Activated CD4-positive, alpha-beta memory T cell treated with anti-CD3 and anti-CD28 coated beads, Interleukin-2, amount 10 ng/mL, durations not matched to agents 7 days and 5 days (primary cell): ENCODE measurements around the gene NEXN. TPM values are rescaled to one million over a fixed set of nuclear protein-coding genes. Genes with fewer than 3 reads are reported as not detected.
"Not testable (repeated sequence)": the region's sequence is repeated elsewhere in the genome, so short reads cannot be mapped to it uniquely, and the experiment has no call there.

Experiments used
- CTCF ChIA-PET: fragments of 350-600 bp; sonication (Branson Sonifier 250); formaldehyde crosslinking; loops from one replicate; lab custom pipeline; 2021; ENCODE audit warnings: antibody characterized with exemption, inconsistent platforms; lab: Charles Lee
- POLR2A ChIA-PET: fragments of 350-600 bp; sonication (Branson Sonifier 250); formaldehyde crosslinking; loops from one replicate; lab custom pipeline; 2021; ENCODE audit warnings: antibody characterized with exemption; lab: Charles Lee
- DNase-seq: peaks from one replicate; pipeline ENCODE4 v3.0.0-alpha.2; 2020
- H3K27ac Mint-ChIP-seq: one replicate; pipeline ENCODE4 v1.8.0; 2021; ENCODE audit warnings: mild to moderate bottlenecking, mixed read lengths
- H3K27me3 Mint-ChIP-seq: one replicate; pipeline ENCODE4 v1.8.0; 2021; ENCODE audit warnings: mixed read lengths
- H3K36me3 Mint-ChIP-seq: one replicate; pipeline ENCODE4 v1.8.0; 2021; ENCODE audit warnings: low read depth, mixed read lengths
- H3K4me1 Mint-ChIP-seq: one replicate; pipeline ENCODE4 v1.8.0; 2021; ENCODE audit warnings: mixed read lengths
- H3K4me3 Mint-ChIP-seq: one replicate; pipeline ENCODE4 v1.8.0; 2021; ENCODE audit warnings: mild to moderate bottlenecking, mixed read lengths
- H3K9me3 Mint-ChIP-seq: one replicate; pipeline ENCODE4 v1.8.0; 2021; ENCODE audit warnings: mixed read lengths
- total RNA-seq, 2 experiments: library from RNA; stranded (reverse); gene quantifications; one replicate each; pipeline ENCODE4 v1.2.3, GENCODE V29; 2021

The NEXN gene
- total RNA-seq, 2 experiments from 2014 or later, result 0.95 to 1.1 TPM

DNA sequence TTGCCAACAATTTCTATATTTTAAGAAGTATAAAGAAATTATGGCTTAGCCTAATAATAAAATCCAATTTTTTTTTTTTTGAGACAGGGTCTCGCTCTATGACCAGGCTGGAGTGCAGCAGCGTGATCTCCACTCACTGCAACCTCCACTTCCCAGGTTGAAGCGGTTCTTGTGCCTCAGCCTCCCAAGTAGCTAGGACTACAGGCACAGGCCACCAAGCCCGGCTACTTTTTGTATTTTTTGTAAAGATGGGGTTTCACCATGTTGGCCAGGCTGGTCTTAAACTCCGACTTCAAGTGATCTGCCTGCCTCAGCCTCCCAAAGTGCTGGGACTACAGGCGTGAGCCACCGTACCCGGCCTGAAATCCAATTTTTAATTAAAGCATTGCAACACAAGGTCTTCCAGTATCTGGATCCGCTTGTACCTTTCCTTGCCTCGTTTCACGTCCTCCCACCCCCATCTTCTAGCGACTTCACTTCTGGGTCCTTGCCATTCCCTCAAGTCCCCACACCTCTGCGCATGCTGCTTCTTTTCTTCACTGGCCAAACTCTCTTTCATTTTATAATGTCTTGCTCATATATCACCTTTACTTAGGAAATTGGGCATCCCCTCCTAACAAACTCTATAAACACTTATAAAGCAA lies 88.1 kb downstream of the NEXN start:
- DNase-seq, result peak; percentile 18
- ChIA-PET CTCF (interaction anchor here (1.9 to 2.4 kb wide), 2 partner anchors 9 to 138 kb away, joined by 9 to 15 read pairs; no protein-coding TSS in a partner anchor), POLR2A (interaction anchor here (0.6 to 20.5 kb wide), 17 partner anchors 8 to 294 kb away, joined by 3 to 671 read pairs (median 5); partner anchors contain the start of genes DNAJB4 and ZZZ3)
- Mint-ChIP-seq H3K27ac (no peak overlapping the region), H3K9me3 (no peaks in the 10 kb centered on the region), H3K27me3 (no peaks in the 10 kb centered on the region), H3K36me3 (peaks cover 44% of the 10 kb centered on the region), H3K4me1 (peaks cover 47% of the 10 kb centered on the region), H3K4me3 (no peak overlapping the region)

DNA sequence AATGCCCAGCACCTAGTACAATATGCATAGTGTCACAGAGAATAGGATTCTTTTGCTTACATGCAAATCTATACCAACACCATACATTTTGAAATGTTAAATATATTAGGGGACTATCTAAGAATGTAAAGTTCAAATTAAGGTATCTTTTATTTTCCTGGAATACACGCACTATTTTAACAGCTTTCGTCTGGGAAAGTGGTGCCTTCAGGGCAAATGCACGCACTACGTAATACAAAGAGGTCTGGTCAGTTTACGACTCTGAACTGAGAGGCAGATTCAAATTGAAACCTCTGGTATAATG lies 89.5 kb downstream of the NEXN start:
- H3K4me1 Mint-ChIP-seq, result peaks cover 45% of the 10 kb centered on the region
- no peaks in the 10 kb centered on the region for H3K9me3 Mint-ChIP-seq
- no peak for DNase-seq
- H3K27ac Mint-ChIP-seq, result no peak overlapping the region
- ChIA-PET CTCF (interaction anchor here (1.0 to 2.4 kb wide), 6 partner anchors 10 to 672 kb away, joined by 3 to 27 read pairs (median 6); partner anchors contain the start of genes DNAJB4 and IFI44), POLR2A (interaction anchor here (1.1 to 20.5 kb wide), 19 partner anchors 7 to 673 kb away, joined by 3 to 671 read pairs (median 7); partner anchors contain the start of genes DNAJB4, IFI44, IFI44L and MIGA1)
- no peaks in the 10 kb centered on the region for H3K27me3 Mint-ChIP-seq
- H3K36me3 Mint-ChIP-seq, result peaks cover 42% of the 10 kb centered on the region
- H3K4me3 Mint-ChIP-seq, result no peak overlapping the region

- peaks cover 45% of the 10 kb centered on the region for H3K4me1 Mint-ChIP-seq
- ChIA-PET CTCF (interaction anchor here (0.7 to 2.4 kb wide), 11 partner anchors 10 to 671 kb away, joined by 3 to 27 read pairs (median 3); partner anchors contain the start of genes DNAJB4, IFI44 and IFI44L), POLR2A (interaction anchor here (0.8 to 20.5 kb wide), 25 partner anchors 8 to 673 kb away, joined by 3 to 671 read pairs (median 6); partner anchors contain the start of genes DNAJB4, IFI44, IFI44L and MIGA1)
- H3K4me3 Mint-ChIP-seq, result no peak overlapping the region
- no peaks in the 10 kb centered on the region for H3K27me3 Mint-ChIP-seq
- H3K9me3 Mint-ChIP-seq, result no peaks in the 10 kb centered on the region
- H3K36me3 Mint-ChIP-seq, result peaks cover 41% of the 10 kb centered on the region
- H3K27ac Mint-ChIP-seq, result no peak overlapping the region
- peak; percentile 84 for DNase-seq
Observed at GRCh38 chr1:77978293-77978968, 90.0 kb downstream of the NEXN start.

- CTCF ChIA-PET, result interaction anchor here (0.7 to 2.4 kb wide), 13 partner anchors 11 to 670 kb away, joined by 3 to 27 read pairs (median 4); partner anchors contain the start of genes DNAJB4, IFI44 and IFI44L
- POLR2A ChIA-PET, result interaction anchor here (0.8 to 20.5 kb wide), 26 partner anchors 8 to 672 kb away, joined by 3 to 671 read pairs (median 5); partner anchors contain the start of genes DNAJB4, IFI44, IFI44L and MIGA1
- Mint-ChIP-seq H3K27me3 (no peaks in the 10 kb centered on the region), H3K36me3 (peaks cover 42% of the 10 kb centered on the region), H3K4me3 (no peak within 1 kb of the TSS), H3K9me3 (no peaks in the 10 kb centered on the region), H3K27ac (no peak within 1 kb of the TSS), H3K4me1 (peaks cover 43% of the 10 kb centered on the region)
- DNase-seq, result peak; percentile 97
Observed at GRCh38 chr1:77978969-77979876, 90.8 kb downstream of the NEXN start, which contains the start of gene FUBP1. Gene FUBP1, minus strand, starts transcription at chr1:77979072. Its CDS starts 68 bp downstream, at chr1:77979004.

- POLR2A ChIA-PET, result interaction anchor here (20.5 kb wide), 1 partner anchor 18 kb away, joined by 671 read pairs; the partner anchor contains the start of gene DNAJB4
Observed at GRCh38 chr1:77983352-77983996, 95.0 kb downstream of the NEXN start.

GRCh38 chr1:77983997-77984355 lies 95.6 kb downstream of the NEXN start:
- Mint-ChIP-seq H3K4me1 (peaks cover 29% of the 10 kb centered on the region), H3K27ac (no peak overlapping the region), H3K27me3 (no peaks in the 10 kb centered on the region), H3K9me3 (no peaks in the 10 kb centered on the region), H3K4me3 (no peak overlapping the region), H3K36me3 (peaks cover 37% of the 10 kb centered on the region)
- DNase-seq, result no peak
- CTCF ChIA-PET, result no interaction called here
- POLR2A ChIA-PET, result interaction anchor here (20.5 kb wide), 1 partner anchor 17 kb away, joined by 671 read pairs; the partner anchor contains the start of gene DNAJB4

More at GRCh38 chr1:77983352-77983996, 95.0 kb downstream of the NEXN start:
- H3K9me3 Mint-ChIP-seq, DNase-seq, H3K27me3 Mint-ChIP-seq, CTCF ChIA-PET, H3K4me3 Mint-ChIP-seq, H3K27ac Mint-ChIP-seq: not testable (repeated sequence)
- peaks cover 28% of the 10 kb centered on the region for H3K4me1 Mint-ChIP-seq
- H3K36me3 Mint-ChIP-seq, result peaks cover 36% of the 10 kb centered on the region

DNA sequence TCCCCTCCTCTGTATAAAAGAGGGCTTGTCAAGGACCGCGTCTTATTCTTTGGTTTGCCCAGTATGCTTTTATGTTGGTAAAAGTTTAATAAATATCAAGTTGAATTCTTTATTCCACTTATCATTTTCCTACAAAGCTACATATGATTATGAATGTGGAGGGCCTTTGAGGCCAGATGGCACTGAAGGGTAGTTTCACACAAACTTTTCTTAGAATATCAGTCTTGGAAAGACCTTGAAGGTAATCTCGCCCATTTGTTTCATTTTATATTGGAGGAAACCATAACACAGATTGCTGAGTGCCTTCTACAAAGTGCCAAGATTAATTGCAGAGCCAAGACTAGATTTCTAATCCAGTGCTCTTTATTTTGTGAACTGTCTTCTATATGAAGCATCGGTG lies 96.2 kb downstream of the NEXN start:
- Mint-ChIP-seq H3K4me3 (no peak overlapping the region), H3K9me3 (no peaks in the 10 kb centered on the region), H3K27ac (no peak overlapping the region), H3K36me3 (peaks cover 39% of the 10 kb centered on the region), H3K27me3 (no peaks in the 10 kb centered on the region), H3K4me1 (peaks cover 31% of the 10 kb centered on the region)
- POLR2A ChIA-PET, result interaction anchor here (20.5 kb wide), 1 partner anchor 16 kb away, joined by 671 read pairs; the partner anchor contains the start of gene DNAJB4
- DNase-seq, result no peak
- CTCF ChIA-PET, result no interaction called here

GRCh38 chr1:77986810-77987209 lies 98.4 kb downstream of the NEXN start:
- Mint-ChIP-seq H3K27me3 (no peaks in the 10 kb centered on the region), H3K4me3 (no peak overlapping the region), H3K4me1 (peaks cover 30% of the 10 kb centered on the region), H3K36me3 (peaks cover 44% of the 10 kb centered on the region), H3K9me3 (no peaks in the 10 kb centered on the region), H3K27ac (no peak overlapping the region)
- CTCF ChIA-PET, result no interaction called here
- POLR2A ChIA-PET, result interaction anchor here (20.5 kb wide), 1 partner anchor 14 kb away, joined by 671 read pairs; the partner anchor contains the start of gene DNAJB4
- no peak for DNase-seq

- Mint-ChIP-seq H3K4me3 (no peak overlapping the region), H3K36me3 (peaks cover 45% of the 10 kb centered on the region), H3K4me1 (peaks cover 26% of the 10 kb centered on the region), H3K27me3 (no peaks in the 10 kb centered on the region), H3K9me3 (no peaks in the 10 kb centered on the region), H3K27ac (no peak overlapping the region)
- DNase-seq, result no peak
- ChIA-PET POLR2A (interaction anchor here (1.5 to 20.5 kb wide), 4 partner anchors 9 to 15 kb away, joined by 3 to 671 read pairs (median 16); partner anchors contain the start of genes DNAJB4 and FUBP1), CTCF (no interaction called here)
Observed at GRCh38 chr1:77987919-77988318, 99.5 kb downstream of the NEXN start.

- H3K27me3 Mint-ChIP-seq, result no peaks in the 10 kb centered on the region
- no peak for DNase-seq
- H3K4me1 Mint-ChIP-seq, result peaks cover 21% of the 10 kb centered on the region
- CTCF ChIA-PET, result interaction anchor here (2.4 kb wide), 1 partner anchor 15 kb away, joined by 7 read pairs; the partner anchor contains the start of gene DNAJB4
- no peaks in the 10 kb centered on the region for H3K9me3 Mint-ChIP-seq
- no peak overlapping the region for H3K27ac Mint-ChIP-seq
- POLR2A ChIA-PET, result interaction anchor here (1.9 to 20.5 kb wide), 3 partner anchors 11 to 14 kb away, joined by 7 to 671 read pairs (median 26); partner anchors contain the start of genes DNAJB4 and FUBP1
- peaks cover 41% of the 10 kb centered on the region for H3K36me3 Mint-ChIP-seq
- no peak overlapping the region for H3K4me3 Mint-ChIP-seq
Observed at GRCh38 chr1:77989744-77990143, 101.3 kb downstream of the NEXN start.

DNA sequence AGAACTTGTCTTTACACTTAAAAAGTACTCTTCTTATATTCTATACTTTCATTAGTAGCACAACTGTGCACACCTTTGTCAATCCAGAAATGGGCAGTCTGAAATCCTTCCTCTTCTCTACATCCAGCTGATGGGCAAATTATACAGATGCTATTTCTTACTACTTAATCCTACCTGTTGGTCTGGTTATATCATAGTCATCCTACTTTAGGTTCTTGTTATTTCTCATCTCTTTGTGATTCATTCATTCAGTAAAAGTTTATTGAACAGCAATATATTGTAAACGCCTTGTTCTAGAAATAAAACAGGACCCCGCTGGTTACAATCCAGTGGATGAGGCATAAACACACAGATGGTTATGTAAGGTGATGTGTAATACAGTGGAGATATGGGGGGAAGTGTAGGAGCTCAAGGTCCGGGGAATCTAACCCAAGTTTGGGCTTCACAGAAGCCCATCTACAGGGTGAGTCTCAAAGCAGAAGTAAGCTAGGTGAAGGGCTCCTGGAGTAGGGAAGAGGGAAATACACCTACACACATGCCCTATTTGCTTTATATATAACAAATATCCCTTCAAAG lies 102.3 kb downstream of the NEXN start:
- DNase-seq, result no peak
- ChIA-PET CTCF (interaction anchor here (2.4 kb wide), 1 partner anchor 14 kb away, joined by 7 read pairs; the partner anchor contains the start of gene DNAJB4), POLR2A (interaction anchor here (1.0 to 20.5 kb wide), 4 partner anchors 9 to 15 kb away, joined by 3 to 671 read pairs (median 15); partner anchors contain the start of genes DNAJB4 and FUBP1)
- H3K27ac Mint-ChIP-seq, result no peak overlapping the region
- H3K9me3 Mint-ChIP-seq, result no peaks in the 10 kb centered on the region
- no peak overlapping the region for H3K4me3 Mint-ChIP-seq
- peaks cover 37% of the 10 kb centered on the region for H3K36me3 Mint-ChIP-seq
- no peaks in the 10 kb centered on the region for H3K27me3 Mint-ChIP-seq
- peaks cover 21% of the 10 kb centered on the region for H3K4me1 Mint-ChIP-seq
